ENCODE data around the gene USP17L13.
A peak's percentile ranks its signal among the peaks of the same experiment; 100 is the strongest.
"Not testable (repeated sequence)": the region's sequence is repeated elsewhere in the genome, so short reads cannot be mapped to it uniquely, and the experiment has no call there.

Gene USP17L13

GRCh38 chr4:9238461-9238860, 13.8 kb downstream of the USP17L13 start:
- CTCF ChIA-PET; H3K4me3 ChIP-seq (ENCODE audit: control insufficient read depth in 1 of 7, extremely low read depth in 1 of 7, insufficient read depth in 4 of 7, low read depth in 2 of 7, low read length in 6 of 7); H3K36me3 ChIP-seq (ENCODE audit: control insufficient read depth in 4 of 4, insufficient read depth in 4 of 4, low read length in 3 of 4); H3K27me3 ChIP-seq (replicated peaks in 2 of 5; ENCODE audit: control insufficient read depth in 4 of 5, insufficient read depth in 5 of 5, low read length in 4 of 5); H3K9me3 ChIP-seq (ENCODE audit: control extremely low read depth in 1 of 5, control insufficient read depth in 4 of 5, insufficient read depth in 2 of 5, low read depth in 1 of 5, low read length in 4 of 5); H3K27ac ChIP-seq (ENCODE audit: insufficient read depth in 1 of 2, low read depth in 1 of 2, low read length in 2 of 2, poor library complexity in 1 of 2, severe bottlenecking in 2 of 2); POLR2A ChIA-PET; H3K4me1 ChIP-seq (ENCODE audit: control extremely low read depth in 1 of 4, control insufficient read depth in 4 of 4, insufficient read depth in 4 of 4, low read length in 3 of 4): not testable (repeated sequence)
- WGBS (ENCODE audit: insufficient coverage), result no CpG with 5 or more reads among the region's 12 CpGs
- DNase-seq, result peak in 1 of 3 donors; percentile 0

- POLR2A ChIA-PET; H3K9me3 ChIP-seq (ENCODE audit: control extremely low read depth in 1 of 5, control insufficient read depth in 4 of 5, insufficient read depth in 2 of 5, low read depth in 1 of 5, low read length in 4 of 5); CTCF ChIA-PET; H3K4me3 ChIP-seq (ENCODE audit: control insufficient read depth in 1 of 7, extremely low read depth in 1 of 7, insufficient read depth in 4 of 7, low read depth in 2 of 7, low read length in 6 of 7); H3K27ac ChIP-seq (ENCODE audit: insufficient read depth in 1 of 2, low read depth in 1 of 2, low read length in 2 of 2, poor library complexity in 1 of 2, severe bottlenecking in 2 of 2); DNase-seq; H3K27me3 ChIP-seq (replicated peaks in 2 of 5; ENCODE audit: control insufficient read depth in 4 of 5, insufficient read depth in 5 of 5, low read length in 4 of 5); H3K36me3 ChIP-seq (ENCODE audit: control insufficient read depth in 4 of 4, insufficient read depth in 4 of 4, low read length in 3 of 4); H3K4me1 ChIP-seq (ENCODE audit: control extremely low read depth in 1 of 4, control insufficient read depth in 4 of 4, insufficient read depth in 4 of 4, low read length in 3 of 4): not testable (repeated sequence)
- WGBS (ENCODE audit: insufficient coverage), result no CpG with 5 or more reads among the region's 14 CpGs
These were observed 18.9 kb downstream of the USP17L13 start, which contains the start of gene USP17L17 for GRCh38 chr4:9243579-9243978. Gene USP17L17, plus strand, starts transcription at chr4:9243879. Its CDS starts 0 bp downstream, at chr4:9243879.

DNA sequence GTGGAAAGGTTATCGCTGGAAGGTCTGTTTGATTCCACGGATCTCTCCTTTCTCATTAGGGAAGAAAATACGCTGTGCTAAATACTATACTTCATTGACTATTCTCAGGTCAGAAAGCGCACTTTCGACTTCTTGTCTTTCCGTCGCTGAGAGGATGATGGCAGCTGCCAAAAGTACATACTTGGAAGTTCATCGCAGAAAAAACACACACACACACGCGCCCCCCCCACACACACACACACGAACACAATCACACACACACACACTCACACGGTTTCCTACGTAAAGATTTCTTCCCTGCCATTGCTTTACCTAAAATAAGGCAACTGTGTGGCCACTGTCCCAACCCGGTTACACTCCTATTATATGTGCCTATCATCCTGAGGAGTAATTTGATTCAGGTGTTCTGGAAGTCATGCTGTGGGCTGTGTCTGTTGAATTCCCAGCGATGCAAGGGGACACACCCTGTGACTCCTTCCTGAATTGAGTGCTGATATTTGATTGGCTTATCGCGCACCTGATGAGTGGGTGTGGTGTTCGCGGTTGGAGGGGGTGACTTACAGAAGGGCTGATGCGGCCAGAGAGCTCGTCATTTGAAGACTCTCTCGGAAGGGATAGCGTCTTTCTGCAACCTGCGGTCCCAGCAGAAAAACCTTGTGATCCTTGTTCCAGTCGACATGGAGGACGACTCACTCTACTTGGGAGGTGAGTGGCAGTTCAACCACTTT, 23.4 kb downstream of the USP17L13 start, which contains the start of gene USP17L18:
TSS of gene USP17L18 (plus strand) at position 678 of the 728 bp plus-strand sequence. CDS start at position 678, 0 bp downstream.
- CTCF ChIA-PET; H3K4me1 ChIP-seq (ENCODE audit: control extremely low read depth in 1 of 4, control insufficient read depth in 4 of 4, insufficient read depth in 4 of 4, low read length in 3 of 4); H3K4me3 ChIP-seq (ENCODE audit: control insufficient read depth in 1 of 7, extremely low read depth in 1 of 7, insufficient read depth in 4 of 7, low read depth in 2 of 7, low read length in 6 of 7); H3K27ac ChIP-seq (ENCODE audit: insufficient read depth in 1 of 2, low read depth in 1 of 2, low read length in 2 of 2, poor library complexity in 1 of 2, severe bottlenecking in 2 of 2); POLR2A ChIA-PET; DNase-seq; H3K9me3 ChIP-seq (ENCODE audit: control extremely low read depth in 1 of 5, control insufficient read depth in 4 of 5, insufficient read depth in 2 of 5, low read depth in 1 of 5, low read length in 4 of 5); H3K36me3 ChIP-seq (ENCODE audit: control insufficient read depth in 4 of 4, insufficient read depth in 4 of 4, low read length in 3 of 4); H3K27me3 ChIP-seq (replicated peaks in 2 of 5; ENCODE audit: control insufficient read depth in 4 of 5, insufficient read depth in 5 of 5, low read length in 4 of 5): not testable (repeated sequence)
- no CpG with 5 or more reads among the region's 26 CpGs for WGBS (ENCODE audit: insufficient coverage)

DNA sequence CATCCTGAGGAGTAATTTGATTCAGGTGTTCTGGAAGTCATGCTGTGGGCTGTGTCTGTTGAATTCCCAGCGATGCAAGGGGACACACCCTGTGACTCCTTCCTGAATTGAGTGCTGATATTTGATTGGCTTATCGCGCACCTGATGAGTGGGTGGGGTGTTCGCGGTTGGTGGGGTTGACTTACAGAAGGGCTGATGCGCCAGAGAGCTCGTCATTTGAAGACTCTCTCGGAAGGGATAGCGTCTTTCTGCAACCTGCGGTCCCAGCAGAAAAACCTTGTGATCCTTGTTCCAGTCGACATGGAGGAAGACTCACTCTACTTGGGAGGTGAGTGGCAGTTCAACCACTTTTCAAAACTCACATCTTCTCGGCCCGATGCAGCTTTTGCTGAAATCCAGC, 28.4 kb downstream of the USP17L13 start, which contains the start of gene USP17L19:
TSS of gene USP17L19 (plus strand) at position 301 of the 400 bp plus-strand sequence. CDS start at position 301, 0 bp downstream.
- H3K36me3 ChIP-seq (ENCODE audit: control insufficient read depth in 4 of 4, insufficient read depth in 4 of 4, low read length in 3 of 4); H3K27ac ChIP-seq (ENCODE audit: insufficient read depth in 1 of 2, low read depth in 1 of 2, low read length in 2 of 2, poor library complexity in 1 of 2, severe bottlenecking in 2 of 2); H3K9me3 ChIP-seq (ENCODE audit: control extremely low read depth in 1 of 5, control insufficient read depth in 4 of 5, insufficient read depth in 2 of 5, low read depth in 1 of 5, low read length in 4 of 5); DNase-seq; POLR2A ChIA-PET; H3K27me3 ChIP-seq (replicated peaks in 2 of 5; ENCODE audit: control insufficient read depth in 4 of 5, insufficient read depth in 5 of 5, low read length in 4 of 5); CTCF ChIA-PET; H3K4me1 ChIP-seq (ENCODE audit: control extremely low read depth in 1 of 4, control insufficient read depth in 4 of 4, insufficient read depth in 4 of 4, low read length in 3 of 4); H3K4me3 ChIP-seq (ENCODE audit: control insufficient read depth in 1 of 7, extremely low read depth in 1 of 7, insufficient read depth in 4 of 7, low read depth in 2 of 7, low read length in 6 of 7): not testable (repeated sequence)
- no CpG with 5 or more reads among the region's 13 CpGs for WGBS (ENCODE audit: insufficient coverage)

DNA sequence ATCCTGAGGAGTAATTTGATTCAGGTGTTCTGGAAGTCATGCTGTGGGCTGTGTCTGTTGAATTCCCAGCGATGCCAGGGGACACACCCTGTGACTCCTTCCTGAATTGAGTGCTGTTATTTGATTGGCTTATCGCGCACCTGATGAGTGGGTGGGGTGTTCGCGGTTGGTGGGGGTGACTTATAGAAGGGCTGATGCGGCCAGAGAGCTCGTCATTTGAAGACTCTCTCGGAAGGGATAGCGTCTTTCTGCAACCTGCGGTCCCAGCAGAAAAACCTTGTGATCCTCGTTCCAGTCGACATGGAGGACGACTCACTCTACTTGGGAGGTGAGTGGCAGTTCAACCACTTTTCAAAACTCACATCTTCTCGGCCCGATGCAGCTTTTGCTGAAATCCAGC, 33.1 kb downstream of the USP17L13 start, which contains the start of gene USP17L20:
TSS of gene USP17L20 (plus strand) at position 301 of the 400 bp plus-strand sequence. CDS start at position 301, 0 bp downstream.
- H3K36me3 ChIP-seq (ENCODE audit: control insufficient read depth in 4 of 4, insufficient read depth in 4 of 4, low read length in 3 of 4); CTCF ChIA-PET; H3K4me1 ChIP-seq (ENCODE audit: control extremely low read depth in 1 of 4, control insufficient read depth in 4 of 4, insufficient read depth in 4 of 4, low read length in 3 of 4); POLR2A ChIA-PET; H3K27me3 ChIP-seq (replicated peaks in 2 of 5; ENCODE audit: control insufficient read depth in 4 of 5, insufficient read depth in 5 of 5, low read length in 4 of 5); H3K9me3 ChIP-seq (ENCODE audit: control extremely low read depth in 1 of 5, control insufficient read depth in 4 of 5, insufficient read depth in 2 of 5, low read depth in 1 of 5, low read length in 4 of 5); DNase-seq; H3K4me3 ChIP-seq (ENCODE audit: control insufficient read depth in 1 of 7, extremely low read depth in 1 of 7, insufficient read depth in 4 of 7, low read depth in 2 of 7, low read length in 6 of 7); H3K27ac ChIP-seq (ENCODE audit: insufficient read depth in 1 of 2, low read depth in 1 of 2, low read length in 2 of 2, poor library complexity in 1 of 2, severe bottlenecking in 2 of 2): not testable (repeated sequence)
- no CpG with 5 or more reads among the region's 15 CpGs for WGBS (ENCODE audit: insufficient coverage)

- H3K4me3 ChIP-seq (ENCODE audit: control insufficient read depth in 1 of 7, extremely low read depth in 1 of 7, insufficient read depth in 4 of 7, low read depth in 2 of 7, low read length in 6 of 7); CTCF ChIA-PET; H3K27me3 ChIP-seq (replicated peaks in 2 of 5; ENCODE audit: control insufficient read depth in 4 of 5, insufficient read depth in 5 of 5, low read length in 4 of 5); H3K36me3 ChIP-seq (ENCODE audit: control insufficient read depth in 4 of 4, insufficient read depth in 4 of 4, low read length in 3 of 4); H3K9me3 ChIP-seq (ENCODE audit: control extremely low read depth in 1 of 5, control insufficient read depth in 4 of 5, insufficient read depth in 2 of 5, low read depth in 1 of 5, low read length in 4 of 5); DNase-seq; H3K27ac ChIP-seq (ENCODE audit: insufficient read depth in 1 of 2, low read depth in 1 of 2, low read length in 2 of 2, poor library complexity in 1 of 2, severe bottlenecking in 2 of 2); H3K4me1 ChIP-seq (ENCODE audit: control extremely low read depth in 1 of 4, control insufficient read depth in 4 of 4, insufficient read depth in 4 of 4, low read length in 3 of 4); POLR2A ChIA-PET: not testable (repeated sequence)
- no CpG with 5 or more reads among the region's 13 CpGs for WGBS (ENCODE audit: insufficient coverage)
These were observed 37.9 kb downstream of the USP17L13 start, which contains the start of gene USP17L21 for GRCh38 chr4:9262572-9262971. Gene USP17L21, plus strand, starts transcription at chr4:9262872. Its CDS starts 0 bp downstream, at chr4:9262872.

- POLR2A ChIA-PET; CTCF ChIA-PET; H3K9me3 ChIP-seq (ENCODE audit: control extremely low read depth in 1 of 5, control insufficient read depth in 4 of 5, insufficient read depth in 2 of 5, low read depth in 1 of 5, low read length in 4 of 5); H3K4me1 ChIP-seq (ENCODE audit: control extremely low read depth in 1 of 4, control insufficient read depth in 4 of 4, insufficient read depth in 4 of 4, low read length in 3 of 4); H3K36me3 ChIP-seq (ENCODE audit: control insufficient read depth in 4 of 4, insufficient read depth in 4 of 4, low read length in 3 of 4); H3K27ac ChIP-seq (ENCODE audit: insufficient read depth in 1 of 2, low read depth in 1 of 2, low read length in 2 of 2, poor library complexity in 1 of 2, severe bottlenecking in 2 of 2); H3K4me3 ChIP-seq (ENCODE audit: control insufficient read depth in 1 of 7, extremely low read depth in 1 of 7, insufficient read depth in 4 of 7, low read depth in 2 of 7, low read length in 6 of 7); H3K27me3 ChIP-seq (replicated peaks in 2 of 5; ENCODE audit: control insufficient read depth in 4 of 5, insufficient read depth in 5 of 5, low read length in 4 of 5); DNase-seq: not testable (repeated sequence)
- WGBS (ENCODE audit: insufficient coverage), result no CpG with 5 or more reads among the region's 15 CpGs
These were observed 42.6 kb downstream of the USP17L13 start, which contains the start of gene USP17L22 for GRCh38 chr4:9267319-9267718. Gene USP17L22, plus strand, starts transcription at chr4:9267619. Its CDS starts 0 bp downstream, at chr4:9267619.
